GM23338 (cell line): ENCODE measurements around the gene MICAL1. TPM values are rescaled to one million over a fixed set of nuclear protein-coding genes. Genes with fewer than 3 reads are reported as not detected.

Source experiments
- ETS1 ChIP-seq: IDR thresholded peaks from 2 replicates; pipeline ENCODE4 v1.6.1; 2016; ENCODE audit warnings: antibody characterized with exemption
- EZH2 ChIP-seq: fragments of 200-600 bp; sonication (generic); IDR thresholded peaks from one replicate; pipeline ENCODE4 v1.8.0; 2017; ENCODE audit warnings: antibody characterized with exemption, mild to moderate bottlenecking, low read depth; ENCODE audit not compliant: unreplicated experiment
- POLR2AphosphoS5 ChIP-seq: IDR thresholded peaks from 2 replicates; pipeline ENCODE4 v1.6.1; 2016; ENCODE audit warnings: antibody characterized with exemption, low read depth
- REST ChIP-seq: IDR thresholded peaks from one replicate; pipeline ENCODE4 v1.6.1; 2018; ENCODE audit warnings: antibody characterized with exemption; ENCODE audit not compliant: unreplicated experiment
- ZNF114 ChIP-seq: fragments of 250-450 bp; sonication (Bioruptor Pico); IDR thresholded peaks from 2 replicates; pipeline ENCODE4 v1.5.0; 2020; ENCODE audit warnings: mild to moderate bottlenecking, moderate library complexity
- ZNF331 ChIP-seq: fragments of 250-450 bp; sonication (Bioruptor Pico); IDR thresholded peaks from 2 replicates; pipeline ENCODE4 v1.5.0; 2020; ENCODE audit warnings: low read depth, mild to moderate bottlenecking, moderate library complexity
- ZNF462 ChIP-seq: fragments of 250-450 bp; sonication (Bioruptor Pico); IDR thresholded peaks from 2 replicates; pipeline ENCODE4 v1.5.0; 2020; ENCODE audit warnings: mild to moderate bottlenecking, moderate library complexity
- polyA plus RNA-seq: library from polyadenylated mRNA; unstranded; fragments of >200 nt; fragmentation: Nextera tagmentation; extraction: Ambion mirVana; gene quantifications from 2 replicates; pipeline ENCODE4 v1.2.1, GENCODE V29; 2016
- total RNA-seq: library from RNA; depleted of rRNA; stranded (reverse); fragments of >200 nt; shearing (Covaris generic); gene quantifications from 2 replicates; pipeline ENCODE4 v1.2.3, GENCODE V29; 2014

Gene MICAL1
- total and polyA plus RNA-seq, 2 experiments from 2014 or later: 27.8 to 77.8 TPM

DNA sequence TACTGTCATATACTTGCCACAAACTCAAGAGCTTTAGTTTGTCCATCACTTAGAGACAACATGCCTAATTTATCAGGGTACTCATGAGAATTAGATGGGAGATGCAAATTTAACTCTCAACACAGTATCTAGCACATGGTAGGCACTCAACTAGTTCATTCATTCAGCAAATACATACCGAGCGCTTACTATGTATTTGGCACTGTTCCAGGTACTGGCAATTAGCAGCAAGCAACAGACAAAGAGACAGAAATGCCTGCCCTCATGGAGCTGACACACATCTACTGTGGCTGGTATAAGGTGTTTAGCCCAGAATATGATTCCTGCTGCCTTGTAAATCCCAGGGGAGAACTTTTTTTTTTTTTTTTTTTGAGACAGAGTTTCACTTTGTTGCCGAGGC lies 4.8 kb downstream of the MICAL1 start (continued):
- TF ChIP-seq ZNF462 (CRISPR knock-in tag) (no peak), EZH2 (no peak), ZNF331 (CRISPR knock-in tag) (no peak), POLR2AphosphoS5 (no peak), REST (no peak), ETS1 (no peak), ZNF114 (CRISPR knock-in tag) (no peak)
